ENCODE data around the gene C17orf107.

- TF ChIP-seq, protein P1, sequence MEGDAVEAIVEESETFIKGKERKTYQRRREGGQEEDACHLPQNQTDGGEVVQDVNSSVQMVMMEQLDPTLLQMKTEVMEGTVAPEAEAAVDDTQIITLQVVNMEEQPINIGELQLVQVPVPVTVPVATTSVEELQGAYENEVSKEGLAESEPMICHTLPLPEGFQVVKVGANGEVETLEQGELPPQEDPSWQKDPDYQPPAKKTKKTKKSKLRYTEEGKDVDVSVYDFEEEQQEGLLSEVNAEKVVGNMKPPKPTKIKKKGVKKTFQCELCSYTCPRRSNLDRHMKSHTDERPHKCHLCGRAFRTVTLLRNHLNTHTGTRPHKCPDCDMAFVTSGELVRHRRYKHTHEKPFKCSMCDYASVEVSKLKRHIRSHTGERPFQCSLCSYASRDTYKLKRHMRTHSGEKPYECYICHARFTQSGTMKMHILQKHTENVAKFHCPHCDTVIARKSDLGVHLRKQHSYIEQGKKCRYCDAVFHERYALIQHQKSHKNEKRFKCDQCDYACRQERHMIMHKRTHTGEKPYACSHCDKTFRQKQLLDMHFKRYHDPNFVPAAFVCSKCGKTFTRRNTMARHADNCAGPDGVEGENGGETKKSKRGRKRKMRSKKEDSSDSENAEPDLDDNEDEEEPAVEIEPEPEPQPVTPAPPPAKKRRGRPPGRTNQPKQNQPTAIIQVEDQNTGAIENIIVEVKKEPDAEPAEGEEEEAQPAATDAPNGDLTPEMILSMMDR (IDR thresholded peaks at IDR 0.05; ENCODE audit: low read depth, low read length) = no peak
- no peak for TF ChIP-seq EZH2phosphoT487 (IDR thresholded peaks at IDR 0.05; ENCODE audit: low read depth)
Observed at GRCh38 chr17:4920351-4921048, 21.2 kb downstream of the C17orf107 start.
